ENCODE results near the gene ZFAND3.

- TF ChIP-seq, protein P1, sequence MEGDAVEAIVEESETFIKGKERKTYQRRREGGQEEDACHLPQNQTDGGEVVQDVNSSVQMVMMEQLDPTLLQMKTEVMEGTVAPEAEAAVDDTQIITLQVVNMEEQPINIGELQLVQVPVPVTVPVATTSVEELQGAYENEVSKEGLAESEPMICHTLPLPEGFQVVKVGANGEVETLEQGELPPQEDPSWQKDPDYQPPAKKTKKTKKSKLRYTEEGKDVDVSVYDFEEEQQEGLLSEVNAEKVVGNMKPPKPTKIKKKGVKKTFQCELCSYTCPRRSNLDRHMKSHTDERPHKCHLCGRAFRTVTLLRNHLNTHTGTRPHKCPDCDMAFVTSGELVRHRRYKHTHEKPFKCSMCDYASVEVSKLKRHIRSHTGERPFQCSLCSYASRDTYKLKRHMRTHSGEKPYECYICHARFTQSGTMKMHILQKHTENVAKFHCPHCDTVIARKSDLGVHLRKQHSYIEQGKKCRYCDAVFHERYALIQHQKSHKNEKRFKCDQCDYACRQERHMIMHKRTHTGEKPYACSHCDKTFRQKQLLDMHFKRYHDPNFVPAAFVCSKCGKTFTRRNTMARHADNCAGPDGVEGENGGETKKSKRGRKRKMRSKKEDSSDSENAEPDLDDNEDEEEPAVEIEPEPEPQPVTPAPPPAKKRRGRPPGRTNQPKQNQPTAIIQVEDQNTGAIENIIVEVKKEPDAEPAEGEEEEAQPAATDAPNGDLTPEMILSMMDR (IDR thresholded peaks at IDR 0.05) = no peak
- TF ChIP-seq, protein P2, sequence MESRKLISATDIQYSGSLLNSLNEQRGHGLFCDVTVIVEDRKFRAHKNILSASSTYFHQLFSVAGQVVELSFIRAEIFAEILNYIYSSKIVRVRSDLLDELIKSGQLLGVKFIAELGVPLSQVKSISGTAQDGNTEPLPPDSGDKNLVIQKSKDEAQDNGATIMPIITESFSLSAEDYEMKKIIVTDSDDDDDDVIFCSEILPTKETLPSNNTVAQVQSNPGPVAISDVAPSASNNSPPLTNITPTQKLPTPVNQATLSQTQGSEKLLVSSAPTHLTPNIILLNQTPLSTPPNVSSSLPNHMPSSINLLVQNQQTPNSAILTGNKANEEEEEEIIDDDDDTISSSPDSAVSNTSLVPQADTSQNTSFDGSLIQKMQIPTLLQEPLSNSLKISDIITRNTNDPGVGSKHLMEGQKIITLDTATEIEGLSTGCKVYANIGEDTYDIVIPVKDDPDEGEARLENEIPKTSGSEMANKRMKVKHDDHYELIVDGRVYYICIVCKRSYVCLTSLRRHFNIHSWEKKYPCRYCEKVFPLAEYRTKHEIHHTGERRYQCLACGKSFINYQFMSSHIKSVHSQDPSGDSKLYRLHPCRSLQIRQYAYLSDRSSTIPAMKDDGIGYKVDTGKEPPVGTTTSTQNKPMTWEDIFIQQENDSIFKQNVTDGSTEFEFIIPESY (IDR thresholded peaks at IDR 0.05; ENCODE audit: borderline replicate concordance, low read depth) = no peak
- TF ChIP-seq RCOR1 (IDR thresholded peaks at IDR 0.05; ENCODE audit: low read length) = no peak
These were observed 203.2 kb downstream of the ZFAND3 start for GRCh38 chr6:38022688-38023087.

All from SK-N-SH (cell line).